NCI-H345 (cell line): ENCODE results near the gene VHLL.

Experiments
- DNase-seq: peaks from one replicate; lab custom pipeline; 2025; lab: John Stamatoyannopoulos, UW

The VHLL gene

GRCh38 chr1:156253634-156254033 is 45.5 kb downstream of the VHLL start:
- DNase-seq = no peak

- no peak for DNase-seq
Observed at GRCh38 chr1:156251527-156251926, 47.6 kb downstream of the VHLL start.

- DNase-seq = no peak
Observed at GRCh38 chr1:156249593-156249992, 49.5 kb downstream of the VHLL start.
